HG03565 (cell line): ENCODE results near the gene RBM15B.

Experiments
- ATAC-seq: cut with Tn5 transposase; IDR thresholded peaks from one replicate; pipeline ENCODE4 v1.9.1; 2021; ENCODE audit warnings: mild to moderate bottlenecking, moderate library complexity; ENCODE audit not compliant: unreplicated experiment

RBM15B gene

DNA sequence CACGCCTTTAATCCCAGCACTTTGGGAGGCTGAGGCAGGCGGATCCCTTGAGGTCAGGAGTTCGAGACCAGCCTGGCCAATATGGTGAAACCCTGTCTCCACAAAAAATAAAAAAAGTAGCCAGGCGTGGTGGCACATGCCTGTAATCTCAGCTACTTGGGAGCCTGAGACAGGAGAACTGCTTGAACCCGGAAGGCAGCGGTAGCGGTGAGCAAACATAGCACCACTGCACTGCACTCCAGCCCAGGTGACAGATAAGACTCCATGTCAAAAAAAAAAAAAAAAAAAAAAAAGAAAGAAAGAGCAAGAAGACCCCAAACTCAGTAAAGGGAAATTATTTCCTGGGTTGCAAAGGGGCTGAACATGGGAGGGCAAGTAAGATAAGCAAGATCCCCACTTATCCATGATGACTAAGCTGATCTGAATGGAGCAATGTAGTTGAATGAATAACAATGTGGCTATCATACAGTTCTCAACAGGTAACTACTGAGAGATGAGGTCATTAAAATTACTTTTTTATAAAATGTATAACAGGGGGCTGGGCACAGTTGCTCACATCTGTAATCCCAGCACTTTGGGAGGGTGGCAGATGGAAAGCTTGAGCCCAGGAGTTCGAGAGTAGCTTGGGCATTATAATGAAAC is 46.0 kb downstream of the RBM15B start:
- ATAC-seq = no peak

DNA sequence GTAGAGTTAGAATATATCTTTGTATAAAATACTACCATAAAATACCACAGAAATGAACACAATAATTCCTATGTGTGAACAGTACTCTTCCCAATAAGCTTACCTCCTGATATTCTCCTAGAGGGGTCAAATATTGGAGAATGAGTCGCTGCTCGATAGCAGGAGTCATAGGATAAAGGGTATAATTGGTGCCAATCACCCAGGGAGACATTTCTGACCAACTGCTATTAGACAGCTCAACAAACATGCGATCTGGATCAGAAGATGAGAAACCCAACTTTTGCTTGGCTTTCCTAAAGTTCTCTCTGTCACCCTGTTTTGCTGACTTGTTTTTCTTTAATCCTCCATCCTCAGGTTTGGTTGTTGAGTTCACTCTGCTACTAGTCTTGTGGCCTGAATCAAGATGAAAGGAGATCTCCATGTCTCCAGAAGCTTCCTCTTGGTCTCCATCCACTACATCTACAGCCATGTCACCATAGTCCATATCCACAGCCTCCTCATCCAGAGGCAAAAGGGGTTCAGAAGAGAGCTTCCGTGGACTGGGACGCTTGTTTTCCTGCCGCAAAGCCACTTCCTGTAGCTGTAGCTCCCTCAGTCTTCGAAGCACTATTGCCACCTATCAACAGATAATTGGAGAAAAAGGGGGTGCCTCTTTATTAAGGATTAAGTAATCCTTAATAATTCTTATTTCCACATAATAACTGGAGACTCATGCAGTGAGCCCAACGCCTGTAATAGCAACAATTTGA is 50.4 kb downstream of the RBM15B start:
- ATAC-seq = no peak

DNA sequence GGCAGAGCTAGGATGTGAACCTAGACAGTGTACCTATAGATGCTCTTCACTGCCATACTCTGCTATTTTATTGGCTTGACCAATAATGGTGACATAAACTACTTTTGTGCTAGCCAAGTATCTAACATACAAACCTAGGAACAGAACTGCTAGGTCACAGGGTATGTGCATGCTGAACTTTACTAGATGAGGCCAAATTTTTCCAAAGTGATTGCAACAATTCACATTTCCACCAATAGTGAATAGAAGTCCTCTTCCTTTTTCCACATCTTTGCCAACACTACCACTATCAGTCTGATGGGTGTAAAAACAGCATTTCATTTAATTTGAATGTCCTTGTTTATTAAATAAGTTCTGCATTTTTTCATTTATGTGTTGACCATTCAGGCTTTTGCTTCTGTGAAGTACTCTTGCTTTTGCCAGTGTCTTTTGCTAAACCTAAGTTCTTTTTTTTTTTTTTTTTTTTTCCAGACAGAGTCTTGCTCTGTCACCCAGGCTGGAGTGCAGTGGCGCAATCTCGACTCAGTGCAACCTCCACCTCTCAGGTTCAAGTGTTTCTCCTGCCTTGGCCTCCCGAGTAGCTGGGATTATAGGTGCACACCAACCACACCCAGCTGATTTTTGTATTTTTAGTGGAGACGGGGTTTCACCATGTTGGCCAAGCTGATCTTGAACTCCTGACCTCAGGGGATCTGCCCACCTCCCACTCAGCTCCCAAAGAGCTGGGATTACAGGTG is 54.6 kb downstream of the RBM15B start:
- no peak for ATAC-seq
